Type B pancreatic cell (in vitro differentiated cells): Measurements from ENCODE around the gene DPM2. TPM values are rescaled to one million over a fixed set of nuclear protein-coding genes. Genes with fewer than 3 reads are reported as not detected.
A peak's percentile ranks its signal among the peaks of the same experiment; 100 is the strongest.

Experiments
- DNase-seq: peaks from one replicate; pipeline ENCODE4 v3.0.0; 2021; ENCODE audit warnings: mixed read lengths; ENCODE audit not compliant: unreplicated experiment; ENCODE audit errors: extremely low spot score
- H3K27ac Mint-ChIP-seq: 2 replicates; pipeline ENCODE4 v1.8.0; 2021; ENCODE audit warnings: mild to moderate bottlenecking, mixed read lengths
- H3K27me3 Mint-ChIP-seq: 2 replicates; pipeline ENCODE4 v1.8.0; 2021; ENCODE audit warnings: mixed read lengths
- H3K36me3 Mint-ChIP-seq: 2 replicates; pipeline ENCODE4 v1.8.0; 2021; ENCODE audit warnings: mixed read lengths
- H3K4me1 Mint-ChIP-seq: one replicate; pipeline ENCODE4 v1.8.0; 2021; ENCODE audit warnings: mixed read lengths; ENCODE audit not compliant: unreplicated experiment
- H3K4me3 Mint-ChIP-seq: 2 replicates; pipeline ENCODE4 v1.8.0; 2021; ENCODE audit warnings: mild to moderate bottlenecking, mixed read lengths
- H3K9me3 Mint-ChIP-seq: 2 replicates; pipeline ENCODE4 v1.8.0; 2021; ENCODE audit warnings: mixed read lengths
- long read RNA-seq: library from polyadenylated mRNA; unstranded; transcript quantifications from one replicate; pipeline ENCODE4 v2.0.0, GENCODE V29; 2020
- total RNA-seq: library from RNA; stranded (reverse); gene quantifications from 2 replicates; pipeline ENCODE4 v1.2.1, GENCODE V29; 2021; ENCODE audit warnings: low replicate concordance
- TF ChIP-seq, protein P1 (sequence below): fragments of 200-600 bp; sonication (generic); conservative IDR thresholded peaks from 2 replicates; pipeline ENCODE4 v1.5.0; 2021; ENCODE audit warnings: antibody characterized with exemption, mild to moderate bottlenecking

Gene DPM2
- total RNA-seq: 41.6 and 56.3 TPM in 2 replicates
- long read RNA-seq, transcript DPM2-205 (3 exons, 1,662 nt): major isoform, 21 of 50 reads
- long read RNA-seq, transcript DPM2-201 (4 exons, 1,542 nt): minor isoform, 15 of 50 reads
- long read RNA-seq, partial matches to known transcripts: 8 of 50 reads
- long read RNA-seq, other reads (novel, unspliced or antisense): 3 of 50 reads

- TF ChIP-seq, protein P1, sequence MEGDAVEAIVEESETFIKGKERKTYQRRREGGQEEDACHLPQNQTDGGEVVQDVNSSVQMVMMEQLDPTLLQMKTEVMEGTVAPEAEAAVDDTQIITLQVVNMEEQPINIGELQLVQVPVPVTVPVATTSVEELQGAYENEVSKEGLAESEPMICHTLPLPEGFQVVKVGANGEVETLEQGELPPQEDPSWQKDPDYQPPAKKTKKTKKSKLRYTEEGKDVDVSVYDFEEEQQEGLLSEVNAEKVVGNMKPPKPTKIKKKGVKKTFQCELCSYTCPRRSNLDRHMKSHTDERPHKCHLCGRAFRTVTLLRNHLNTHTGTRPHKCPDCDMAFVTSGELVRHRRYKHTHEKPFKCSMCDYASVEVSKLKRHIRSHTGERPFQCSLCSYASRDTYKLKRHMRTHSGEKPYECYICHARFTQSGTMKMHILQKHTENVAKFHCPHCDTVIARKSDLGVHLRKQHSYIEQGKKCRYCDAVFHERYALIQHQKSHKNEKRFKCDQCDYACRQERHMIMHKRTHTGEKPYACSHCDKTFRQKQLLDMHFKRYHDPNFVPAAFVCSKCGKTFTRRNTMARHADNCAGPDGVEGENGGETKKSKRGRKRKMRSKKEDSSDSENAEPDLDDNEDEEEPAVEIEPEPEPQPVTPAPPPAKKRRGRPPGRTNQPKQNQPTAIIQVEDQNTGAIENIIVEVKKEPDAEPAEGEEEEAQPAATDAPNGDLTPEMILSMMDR: no peak
- Mint-ChIP-seq H3K27me3 (no peaks in the 10 kb centered on the region), H3K9me3 (no peaks in the 10 kb centered on the region), H3K36me3 (peaks cover 10% of the 10 kb centered on the region), H3K4me1 (peaks cover 31% of the 10 kb centered on the region), H3K4me3 (peak within 1 kb of the TSS; percentile 94), H3K27ac (peak within 1 kb of the TSS; percentile 79)
- no peak for DNase-seq
Measured at GRCh38 chr9:127937388-127938297, at the start of gene DPM2. Gene DPM2, minus strand, starts transcription at chr9:127937854. Its CDS starts 34 bp downstream, at chr9:127937820.

- no peaks in the 10 kb centered on the region for H3K9me3 Mint-ChIP-seq
- H3K4me3 Mint-ChIP-seq: no peak overlapping the region
- H3K36me3 Mint-ChIP-seq: no peaks in the 10 kb centered on the region
- peaks cover 4% of the 10 kb centered on the region for H3K4me1 Mint-ChIP-seq
- H3K27me3 Mint-ChIP-seq: no peaks in the 10 kb centered on the region
- peak overlapping the region; percentile 71 for H3K27ac Mint-ChIP-seq
- TF ChIP-seq, protein P1: no peak
- no peak for DNase-seq
Measured at GRCh38 chr9:127987103-127987614, 49.5 kb upstream of the DPM2 start.

DNA sequence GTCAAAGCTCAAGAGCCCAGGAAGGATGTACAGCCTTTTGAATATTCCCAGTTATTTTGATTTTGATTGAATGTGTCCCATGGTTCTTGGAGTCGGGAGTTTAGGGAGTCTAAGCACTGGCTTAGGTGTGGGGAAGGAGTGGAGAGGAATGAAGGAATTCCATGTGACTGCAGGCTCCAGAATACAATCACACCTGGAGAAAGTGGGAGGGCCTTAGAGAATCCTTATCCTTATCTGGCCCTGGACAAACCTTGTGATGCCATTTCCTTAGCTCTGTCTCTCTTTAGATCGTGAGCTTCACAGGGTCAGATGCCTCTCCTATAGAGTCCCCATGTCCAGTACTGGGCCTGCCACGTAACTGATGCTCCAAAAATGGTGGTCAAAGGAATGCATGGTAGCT, 47.4 kb upstream of the DPM2 start:
- DNase-seq: no peak

DNA sequence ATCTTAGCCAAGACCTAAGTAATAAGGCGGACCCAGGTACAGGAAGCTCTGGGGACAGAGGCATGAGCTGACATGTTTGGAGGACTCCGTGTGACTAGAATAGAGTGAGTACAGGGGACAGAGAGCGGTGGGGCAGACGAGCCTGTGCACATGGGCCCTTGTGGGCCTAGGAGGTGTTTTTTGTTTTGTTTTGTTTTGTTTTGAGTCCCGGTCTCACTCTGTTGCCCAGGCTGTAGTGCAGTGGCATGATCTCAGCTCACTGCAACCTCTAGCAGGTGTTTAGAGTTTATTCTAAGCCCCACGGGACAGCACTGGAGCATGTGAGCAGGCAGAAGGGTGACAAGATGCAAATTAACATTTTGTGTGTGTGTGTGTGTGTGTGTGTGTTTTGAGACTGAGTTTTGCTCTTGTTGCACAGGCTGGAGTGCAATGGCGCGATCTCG, 46.2 kb upstream of the DPM2 start:
- Mint-ChIP-seq H3K4me3 (no peak overlapping the region), H3K27ac (no peak overlapping the region), H3K4me1 (peaks cover 19% of the 10 kb centered on the region), H3K9me3 (no peaks in the 10 kb centered on the region), H3K36me3 (no peaks in the 10 kb centered on the region), H3K27me3 (no peaks in the 10 kb centered on the region)
- TF ChIP-seq, protein P1: no peak
- DNase-seq: no peak

More for the DNA sequence above, 47.4 kb upstream of the DPM2 start:
- TF ChIP-seq, protein P1: no peak
- Mint-ChIP-seq H3K4me3 (no peak overlapping the region), H3K36me3 (no peaks in the 10 kb centered on the region), H3K27ac (no peak overlapping the region), H3K9me3 (no peaks in the 10 kb centered on the region), H3K4me1 (peaks cover 15% of the 10 kb centered on the region), H3K27me3 (no peaks in the 10 kb centered on the region)

DNA sequence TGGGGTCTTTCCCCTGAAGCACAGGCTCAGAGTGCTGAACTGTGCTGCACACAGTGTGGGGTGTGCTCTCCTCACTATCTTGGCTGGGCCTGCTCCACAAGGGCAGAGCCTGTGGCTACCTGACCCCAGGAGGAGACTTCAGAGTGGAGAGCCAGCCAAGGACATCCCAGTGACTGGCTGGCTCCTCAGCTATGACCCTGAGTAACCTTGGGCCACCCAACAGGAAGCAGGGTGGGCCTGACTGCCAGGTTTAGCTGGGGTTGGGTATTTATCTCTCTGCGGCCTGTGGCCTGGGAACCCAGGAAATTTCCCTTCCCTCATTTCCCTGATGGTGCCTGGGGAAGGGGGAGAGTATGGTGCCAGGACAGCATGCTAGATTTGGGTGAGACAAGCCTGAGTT, 45.3 kb upstream of the DPM2 start:
- Mint-ChIP-seq H3K4me1 (peaks cover 23% of the 10 kb centered on the region), H3K27me3 (no peaks in the 10 kb centered on the region), H3K9me3 (no peaks in the 10 kb centered on the region), H3K4me3 (no peak overlapping the region), H3K27ac (no peak overlapping the region), H3K36me3 (no peaks in the 10 kb centered on the region)
- TF ChIP-seq, protein P1: no peak
- no peak for DNase-seq
